Measurements from ENCODE around the gene SRSF1.
"Not testable (repeated sequence)": the region's sequence is repeated elsewhere in the genome, so short reads cannot be mapped to it uniquely, and the experiment has no call there.

SRSF1 gene

GRCh38 chr17:58006924-58007780 is at the start of gene SRSF1:
Gene SRSF1 (minus strand): TSS chr17:58007246. CDS start chr17:58007137, 109 bp downstream.
- DNase-seq (ENCODE audit: low spot score), result peak; percentile 97

GRCh38 chr17:58056476-58056875 is 49.4 kb upstream of the SRSF1 start:
- DNase-seq (ENCODE audit: low spot score), result no peak

GRCh38 chr17:58054641-58055040 is 47.6 kb upstream of the SRSF1 start:
- DNase-seq (ENCODE audit: low spot score), result no peak

- DNase-seq (ENCODE audit: low spot score), result no peak
Measured at GRCh38 chr17:58052945-58053715, 46.1 kb upstream of the SRSF1 start.

GRCh38 chr17:58052407-58052806 is 45.4 kb upstream of the SRSF1 start:
- no peak for DNase-seq (ENCODE audit: low spot score)

GRCh38 chr17:58051468-58051867 is 44.4 kb upstream of the SRSF1 start:
- no peak for DNase-seq (ENCODE audit: low spot score)

- no peak for DNase-seq (ENCODE audit: low spot score)
Measured at GRCh38 chr17:58050966-58051365, 43.9 kb upstream of the SRSF1 start.

GRCh38 chr17:58049533-58049932 is 42.5 kb upstream of the SRSF1 start:
- no peak for DNase-seq (ENCODE audit: low spot score)

GRCh38 chr17:58047376-58048150 is 40.5 kb upstream of the SRSF1 start:
- no peak for DNase-seq (ENCODE audit: low spot score)

GRCh38 chr17:58046239-58047094 is 39.4 kb upstream of the SRSF1 start:
- DNase-seq (ENCODE audit: low spot score), result no peak

- DNase-seq (ENCODE audit: low spot score), result not testable (repeated sequence)
Measured at GRCh38 chr17:58044256-58044655, 37.2 kb upstream of the SRSF1 start.

GRCh38 chr17:58043221-58044181 is 36.5 kb upstream of the SRSF1 start:
- DNase-seq (ENCODE audit: low spot score), result no peak

- no peak for DNase-seq (ENCODE audit: low spot score)
Measured at GRCh38 chr17:58041161-58041560, 34.1 kb upstream of the SRSF1 start.

- no peak for DNase-seq (ENCODE audit: low spot score)
Measured at GRCh38 chr17:58040386-58040785, 33.3 kb upstream of the SRSF1 start.

GRCh38 chr17:58039975-58040374 is 32.9 kb upstream of the SRSF1 start:
- no peak for DNase-seq (ENCODE audit: low spot score)

GRCh38 chr17:58032691-58033415 is 25.8 kb upstream of the SRSF1 start:
- no peak for DNase-seq (ENCODE audit: low spot score)

- DNase-seq (ENCODE audit: low spot score), result no peak
Measured at GRCh38 chr17:58028578-58028977, 21.5 kb upstream of the SRSF1 start.

GRCh38 chr17:58020401-58020800 is 13.4 kb upstream of the SRSF1 start:
- DNase-seq (ENCODE audit: low spot score), result no peak

- DNase-seq (ENCODE audit: low spot score), result no peak
Measured at GRCh38 chr17:58019521-58019920, 12.5 kb upstream of the SRSF1 start.

- DNase-seq (ENCODE audit: low spot score), result no peak
Measured at GRCh38 chr17:58019039-58019438, 12.0 kb upstream of the SRSF1 start.

Data from LoVo (cell line).